ENCODE data around the gene GNG2.

GNG2 gene

DNA sequence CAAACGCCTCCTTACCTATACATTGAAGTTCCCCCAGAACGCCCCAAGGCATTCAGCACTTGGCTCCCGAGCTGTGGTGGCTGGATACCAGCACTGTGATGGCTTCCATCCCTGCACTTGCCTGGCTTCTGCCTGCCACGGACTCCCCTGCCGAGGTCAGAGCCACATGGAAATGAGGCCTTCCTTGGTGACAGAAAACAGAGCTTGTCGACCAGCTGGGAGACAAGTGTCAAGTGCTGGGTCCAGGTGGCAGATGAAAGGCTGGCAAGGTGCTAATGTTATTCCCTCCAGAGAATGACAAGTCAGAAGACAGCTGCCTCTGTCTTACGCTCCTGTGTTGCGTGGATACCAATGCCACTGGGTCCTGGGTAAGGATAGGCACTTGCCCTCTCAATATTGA lies 26.2 kb upstream of the GNG2 start:
- DNase-seq: no peak
- Histone ChIP-seq H3K27me3 (ENCODE audit: insufficient read depth, low read depth, severe bottlenecking) (no peaks in the 10 kb centered on the region), H3K9me3 (ENCODE audit: severe bottlenecking) (no peaks in the 10 kb centered on the region), H3K27ac (no peak overlapping the region), H3K36me3 (no peaks in the 10 kb centered on the region), H3K4me3 (ENCODE audit: low read depth, low read length) (no peak overlapping the region)
- no peak for TF ChIP-seq CTCF (IDR thresholded peaks at IDR 0.05; ENCODE audit: low read depth, low read length)

GRCh38 chr14:51836417-51836816 lies 24.0 kb upstream of the GNG2 start:
- no peak overlapping the region for H3K27ac ChIP-seq
- no peak for DNase-seq
- H3K9me3 ChIP-seq (ENCODE audit: severe bottlenecking): no peaks in the 10 kb centered on the region
- no peak for TF ChIP-seq CTCF (IDR thresholded peaks at IDR 0.05; ENCODE audit: low read depth, low read length)
- no peak overlapping the region for H3K4me3 ChIP-seq (ENCODE audit: low read depth, low read length)
- H3K36me3 ChIP-seq: no peaks in the 10 kb centered on the region
- H3K27me3 ChIP-seq (ENCODE audit: insufficient read depth, low read depth, severe bottlenecking): no peaks in the 10 kb centered on the region

DNA sequence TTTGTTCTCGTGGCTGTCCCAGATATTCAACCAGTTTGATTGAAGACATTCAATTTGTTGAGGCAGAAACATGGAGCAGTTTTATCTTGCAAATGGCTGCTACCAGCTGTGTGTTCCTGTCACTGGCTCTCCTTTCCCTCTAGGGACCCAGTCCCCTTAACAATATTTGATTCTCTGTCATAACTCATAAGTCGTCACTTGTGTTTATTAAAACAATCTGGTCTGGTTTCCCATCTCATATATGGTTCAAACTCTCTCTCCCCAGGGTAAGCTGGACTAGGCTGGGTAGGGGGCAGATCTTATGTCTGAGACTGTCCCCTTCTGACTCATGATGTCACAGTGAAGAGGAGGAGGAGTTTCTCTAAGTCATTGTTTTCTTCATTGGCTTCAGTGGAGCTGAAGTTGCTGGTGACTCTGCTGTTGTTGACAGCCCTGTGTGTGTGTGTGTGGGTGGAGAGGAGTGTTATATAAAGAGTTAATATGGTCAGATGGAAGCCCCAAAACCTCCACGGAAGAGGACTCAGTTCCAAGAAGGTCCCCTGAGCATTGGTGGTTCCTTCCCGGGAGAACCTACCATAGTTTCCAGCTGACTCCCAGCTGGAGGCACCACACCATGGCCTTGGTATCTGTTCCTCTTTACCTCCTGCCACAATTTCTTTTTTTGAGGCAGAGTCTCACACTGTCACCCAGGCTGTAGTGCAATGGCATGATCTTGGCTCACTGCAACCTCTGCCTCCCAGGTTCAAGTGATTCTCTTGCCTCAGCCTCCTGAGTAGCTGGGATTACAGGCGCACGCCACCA lies 16.1 kb upstream of the GNG2 start:
- Histone ChIP-seq H3K9me3 (ENCODE audit: severe bottlenecking) (no peaks in the 10 kb centered on the region), H3K27ac (no peak overlapping the region), H3K27me3 (ENCODE audit: insufficient read depth, low read depth, severe bottlenecking) (no peaks in the 10 kb centered on the region), H3K4me3 (ENCODE audit: low read depth, low read length) (no peak overlapping the region), H3K36me3 (no peaks in the 10 kb centered on the region)
- no peak for DNase-seq
- no peak for TF ChIP-seq CTCF (IDR thresholded peaks at IDR 0.05; ENCODE audit: low read depth, low read length)

DNA sequence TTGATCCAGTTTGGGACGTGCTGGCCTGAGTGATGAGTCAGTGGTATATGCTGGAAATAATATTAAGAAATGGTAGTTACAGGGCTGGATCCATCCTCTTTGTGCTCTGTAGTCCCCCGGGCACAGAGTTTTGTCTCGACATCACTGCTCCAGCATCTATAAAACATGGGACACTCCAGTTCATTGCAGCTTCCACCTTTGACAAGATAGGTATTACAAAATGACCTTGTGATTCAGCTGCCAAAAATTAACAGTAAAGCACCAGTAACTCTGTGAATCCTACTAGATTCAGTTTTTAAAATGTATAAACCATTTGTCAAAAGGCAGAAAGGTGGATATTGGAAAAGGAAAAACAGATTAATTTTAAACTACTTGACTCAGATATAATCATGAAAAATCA lies 14.6 kb upstream of the GNG2 start:
- TF ChIP-seq CTCF (IDR thresholded peaks at IDR 0.05; ENCODE audit: low read depth, low read length): no peak
- Histone ChIP-seq H3K27me3 (ENCODE audit: insufficient read depth, low read depth, severe bottlenecking) (no peaks in the 10 kb centered on the region), H3K4me3 (ENCODE audit: low read depth, low read length) (no peak overlapping the region), H3K9me3 (ENCODE audit: severe bottlenecking) (no peaks in the 10 kb centered on the region), H3K36me3 (no peaks in the 10 kb centered on the region), H3K27ac (no peak overlapping the region)
- DNase-seq: no peak

- no peaks in the 10 kb centered on the region for H3K36me3 ChIP-seq
- no peak overlapping the region for H3K4me3 ChIP-seq (ENCODE audit: low read depth, low read length)
- DNase-seq: no peak
- no peak for TF ChIP-seq CTCF (IDR thresholded peaks at IDR 0.05; ENCODE audit: low read depth, low read length)
- H3K27me3 ChIP-seq (ENCODE audit: insufficient read depth, low read depth, severe bottlenecking): no peaks in the 10 kb centered on the region
- H3K9me3 ChIP-seq (ENCODE audit: severe bottlenecking): no peaks in the 10 kb centered on the region
- H3K27ac ChIP-seq: no peak overlapping the region
These were observed 13.6 kb upstream of the GNG2 start for GRCh38 chr14:51846631-51847488.

Data from WERI-Rb-1 (cell line).